Stimulated activated CD8-positive, alpha-beta memory T cell treated with anti-CD3 and anti-CD28 coated beads, Interleukin-2, amount 100 ng/mL, for 48 hours (primary cell): Measurements from ENCODE around the gene CD5L.

ENCODE experiments used
- DNase-seq, 2 donors: peaks; one replicate each; pipeline ENCODE4 v3.0.0-alpha.2; 2020; ENCODE audit warnings: low read depth in 2 of 2

Gene CD5L

GRCh38 chr1:157841708-157842107, at the start of gene CD5L:
TSS of gene CD5L (minus strand) at chr1:157841808. CDS start at chr1:157841701, 107 bp downstream.
- DNase-seq, result no peak

GRCh38 chr1:157882580-157882979, 41.0 kb upstream of the CD5L start:
- no peak for DNase-seq

- DNase-seq, result no peak
These were observed 39.0 kb upstream of the CD5L start for GRCh38 chr1:157880621-157881020.

GRCh38 chr1:157878059-157878458, 36.5 kb upstream of the CD5L start:
- DNase-seq, result no peak

- no peak for DNase-seq
These were observed 28.9 kb upstream of the CD5L start for GRCh38 chr1:157870490-157870889.

- DNase-seq, result no peak
These were observed 27.0 kb upstream of the CD5L start for GRCh38 chr1:157868654-157869053.

- DNase-seq, result no peak
These were observed 20.8 kb upstream of the CD5L start for GRCh38 chr1:157862114-157863070.

- DNase-seq, result no peak
These were observed 14.9 kb upstream of the CD5L start for GRCh38 chr1:157856538-157856937.

- DNase-seq, result no peak
These were observed 10.9 kb upstream of the CD5L start for GRCh38 chr1:157852476-157852875.

- DNase-seq, result no peak
These were observed 7.7 kb upstream of the CD5L start for GRCh38 chr1:157849229-157849875.

- DNase-seq, result no peak
These were observed 2.7 kb upstream of the CD5L start for GRCh38 chr1:157844089-157844830.

GRCh38 chr1:157842939-157843338, 1.3 kb upstream of the CD5L start:
- DNase-seq, result no peak

- DNase-seq, result no peak
These were observed 2.6 kb downstream of the CD5L start for GRCh38 chr1:157838966-157839365.

- no peak for DNase-seq
These were observed 7.2 kb downstream of the CD5L start for GRCh38 chr1:157834430-157834829.

GRCh38 chr1:157833145-157833544, 8.5 kb downstream of the CD5L start:
- DNase-seq, result no peak

- DNase-seq, result no peak
These were observed 9.5 kb downstream of the CD5L start for GRCh38 chr1:157831968-157832626.

GRCh38 chr1:157830887-157831286, 10.7 kb downstream of the CD5L start:
- DNase-seq, result no peak

GRCh38 chr1:157829711-157830110, 11.9 kb downstream of the CD5L start:
- DNase-seq, result no peak

GRCh38 chr1:157829210-157829609, 12.4 kb downstream of the CD5L start:
- no peak for DNase-seq

GRCh38 chr1:157820299-157820698, 21.3 kb downstream of the CD5L start:
- DNase-seq, result no peak

- no peak for DNase-seq
These were observed 21.7 kb downstream of the CD5L start, which contains the start of gene FCRL1 for GRCh38 chr1:157819896-157820295. TSS of gene FCRL1 (minus strand) at chr1:157820120. CDS start at chr1:157820037, 83 bp downstream.

- DNase-seq, result no peak
These were observed 22.4 kb downstream of the CD5L start for GRCh38 chr1:157819215-157819614.
